22Rv1 (cell line): ENCODE results near the gene ERICH6B.

Experiments
- H3K27ac ChIP-seq: fragments of 450-650 bp; 2 replicates; pipeline ENCODE4 v1.5.1; 2017
- ZFX ChIP-seq: fragments of 450-650 bp; IDR thresholded peaks from 2 replicates; pipeline ENCODE4 v1.6.1; 2017; ENCODE audit warnings: antibody characterized with exemption, borderline replicate concordance
- TF ChIP-seq, protein P1 (sequence below): fragments of 450-650 bp; IDR thresholded peaks from 2 replicates; pipeline ENCODE4 v1.5.1; 2017; ENCODE audit warnings: mild to moderate bottlenecking

Gene ERICH6B

DNA sequence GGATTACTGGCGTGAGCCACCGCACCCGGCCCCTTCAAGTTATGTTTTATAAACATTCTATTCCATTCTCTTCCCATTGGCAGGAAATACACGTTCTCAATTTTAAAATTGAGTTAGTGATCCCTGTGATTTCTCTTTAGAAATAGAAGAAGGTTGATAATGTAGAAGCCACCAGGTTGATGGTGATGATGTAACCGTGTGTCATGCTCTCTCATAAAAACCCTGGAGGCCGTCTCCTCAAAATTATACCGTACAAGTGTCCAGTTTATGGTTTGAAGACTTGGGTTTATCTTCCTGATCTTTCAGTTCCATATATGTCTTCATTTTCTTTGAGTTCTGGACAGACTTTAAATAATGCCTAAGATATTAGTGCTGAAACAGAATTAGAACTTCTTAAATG is 118.6 kb downstream of the ERICH6B start:
- no peak overlapping the region for H3K27ac ChIP-seq
- TF ChIP-seq, protein P1, sequence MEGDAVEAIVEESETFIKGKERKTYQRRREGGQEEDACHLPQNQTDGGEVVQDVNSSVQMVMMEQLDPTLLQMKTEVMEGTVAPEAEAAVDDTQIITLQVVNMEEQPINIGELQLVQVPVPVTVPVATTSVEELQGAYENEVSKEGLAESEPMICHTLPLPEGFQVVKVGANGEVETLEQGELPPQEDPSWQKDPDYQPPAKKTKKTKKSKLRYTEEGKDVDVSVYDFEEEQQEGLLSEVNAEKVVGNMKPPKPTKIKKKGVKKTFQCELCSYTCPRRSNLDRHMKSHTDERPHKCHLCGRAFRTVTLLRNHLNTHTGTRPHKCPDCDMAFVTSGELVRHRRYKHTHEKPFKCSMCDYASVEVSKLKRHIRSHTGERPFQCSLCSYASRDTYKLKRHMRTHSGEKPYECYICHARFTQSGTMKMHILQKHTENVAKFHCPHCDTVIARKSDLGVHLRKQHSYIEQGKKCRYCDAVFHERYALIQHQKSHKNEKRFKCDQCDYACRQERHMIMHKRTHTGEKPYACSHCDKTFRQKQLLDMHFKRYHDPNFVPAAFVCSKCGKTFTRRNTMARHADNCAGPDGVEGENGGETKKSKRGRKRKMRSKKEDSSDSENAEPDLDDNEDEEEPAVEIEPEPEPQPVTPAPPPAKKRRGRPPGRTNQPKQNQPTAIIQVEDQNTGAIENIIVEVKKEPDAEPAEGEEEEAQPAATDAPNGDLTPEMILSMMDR, result no peak
- no peak for TF ChIP-seq ZFX

DNA sequence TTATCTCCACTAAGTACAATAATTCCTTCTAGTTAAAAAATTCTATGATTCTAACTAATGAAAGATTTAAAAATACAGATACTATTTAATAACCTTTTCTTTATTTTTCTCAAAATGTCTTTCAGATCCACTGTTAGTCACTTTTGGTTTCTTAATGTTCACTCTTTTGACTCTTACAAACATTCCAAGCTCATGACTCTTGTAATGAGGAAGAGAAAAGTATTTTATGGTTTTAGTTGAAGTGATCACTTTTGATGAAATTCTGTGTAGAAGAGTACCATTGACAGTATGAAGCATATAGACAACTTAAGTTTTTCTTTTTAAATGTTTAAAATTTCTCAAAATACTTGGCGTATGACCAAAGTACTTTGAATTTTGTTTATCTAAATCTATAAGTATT is 123.0 kb downstream of the ERICH6B start:
- no peak overlapping the region for H3K27ac ChIP-seq
- no peak for TF ChIP-seq ZFX
- TF ChIP-seq, protein P1, result no peak
